IMR-90 (cell line): ENCODE data around the gene AKT1S1. TPM values are rescaled to one million over a fixed set of nuclear protein-coding genes. Genes with fewer than 3 reads are reported as not detected.
A peak's percentile ranks its signal among the peaks of the same experiment; 100 is the strongest.

Experiments used
- ATAC-seq: fragments of 200-7000 bp; cut with Tn5 transposase; 2 replicates; pipeline ENCODE4 v1.9.1; 2020; ENCODE audit warnings: low read depth, mild to moderate bottlenecking, moderate library complexity
- BruUV-seq: library from RNA; stranded (reverse); fragments of 400-500 nt; replicated peaks from 2 replicates; lab custom pipeline; 2021; lab: Mats Ljungman, UMichigan
- CTCF ChIA-PET: fragments of 300-600 bp; formaldehyde crosslinking; extraction: SDS; loops from one replicate; lab custom pipeline; 2021; ENCODE audit warnings: antibody characterized with exemption; lab: Yijun Ruan, JAX
- POLR2A ChIA-PET: fragments of 300-600 bp; sonication (Branson Sonifier 250); formaldehyde crosslinking; loops from one replicate; lab custom pipeline; 2022; ENCODE audit warnings: antibody characterized with exemption; ENCODE audit not compliant: unreplicated experiment; lab: Charles Lee
- DNase-seq: peaks from one replicate; pipeline ENCODE4 v3.0.0; 2013
- H2AFZ ChIP-seq: replicated peaks from 2 replicates; pipeline ENCODE3; 2013; ENCODE audit warnings: low read length, mild to moderate bottlenecking; ENCODE audit not compliant: poor library complexity
- H2AK5ac ChIP-seq: 2 replicates; pipeline ENCODE4 v1.6.1; 2013; ENCODE audit warnings: low read depth, low read length, inconsistent platforms
- H2AK9ac ChIP-seq: replicated peaks from 2 replicates; pipeline ENCODE3; 2013; ENCODE audit warnings: mild to moderate bottlenecking, low read depth, low read length, moderate library complexity; ENCODE audit not compliant: poor library complexity
- H2BK120ac ChIP-seq: 2 replicates; pipeline ENCODE4 v1.6.1; 2013; ENCODE audit warnings: low read depth, low read length, inconsistent platforms
- H2BK15ac ChIP-seq: 3 replicates; pipeline ENCODE4 v1.6.1; 2013; ENCODE audit warnings: low read depth, low read length, inconsistent platforms
- H2BK20ac ChIP-seq: 2 replicates; pipeline ENCODE4 v1.6.1; 2013; ENCODE audit warnings: low read depth, mild to moderate bottlenecking, inconsistent platforms, low read length, moderate library complexity
- H2BK5ac ChIP-seq: 2 replicates; pipeline ENCODE4 v1.6.1; 2013; ENCODE audit warnings: mild to moderate bottlenecking, low read depth, low read length, inconsistent platforms; ENCODE audit not compliant: poor library complexity, severe bottlenecking
- H3K14ac ChIP-seq: replicated peaks from 2 replicates; pipeline ENCODE4 v1.6.1; 2013; ENCODE audit warnings: low read depth, low read length, inconsistent platforms
- H3K18ac ChIP-seq: 2 replicates; pipeline ENCODE4 v1.6.1; 2013; ENCODE audit warnings: low read depth, low read length, control low read depth
- H3K23ac ChIP-seq: 2 replicates; pipeline ENCODE4 v1.6.1; 2013; ENCODE audit warnings: low read depth, low read length, inconsistent platforms
- H3K27ac ChIP-seq: 2 replicates; pipeline ENCODE4 v1.5.1; 2013; ENCODE audit warnings: mild to moderate bottlenecking, control low read depth, low read length; ENCODE audit not compliant: insufficient read depth
- H3K27me3 ChIP-seq: 2 replicates; pipeline ENCODE4 v1.6.1; 2013; ENCODE audit warnings: low read length; ENCODE audit not compliant: control insufficient read depth, insufficient read depth
- H3K36me3 ChIP-seq: 2 replicates; pipeline ENCODE4 v1.6.1; 2013; ENCODE audit warnings: low read length, mixed read lengths; ENCODE audit not compliant: control insufficient read depth, insufficient read depth
- H3K4ac ChIP-seq: 2 replicates; pipeline ENCODE4 v1.6.1; 2013; ENCODE audit warnings: low read depth, low read length, inconsistent platforms
- H3K4me1 ChIP-seq: 2 replicates; pipeline ENCODE4 v1.6.1; 2013; ENCODE audit warnings: low read length, mixed read lengths; ENCODE audit not compliant: control insufficient read depth, insufficient read depth
- H3K4me2 ChIP-seq: 2 replicates; pipeline ENCODE4 v1.6.1; 2013; ENCODE audit warnings: low read depth, mild to moderate bottlenecking, control low read depth, low read length, moderate library complexity
- H3K4me3 ChIP-seq: 2 replicates; pipeline ENCODE4 v1.5.1; 2013; ENCODE audit warnings: low read depth, mild to moderate bottlenecking, control low read depth, low read length, moderate library complexity; ENCODE audit not compliant: insufficient read depth
- H3K56ac ChIP-seq: 2 replicates; pipeline ENCODE4 v1.6.1; 2013; ENCODE audit warnings: low read length, inconsistent platforms; ENCODE audit not compliant: insufficient read depth; ENCODE audit errors: extremely low read depth
- H3K79me1 ChIP-seq, 2 experiments: 2 replicates each; pipeline ENCODE4 v1.6.1; 2013; ENCODE audit warnings: low read length in 2 of 2, inconsistent platforms in 1 of 2, low read depth in 1 of 2
- H3K9ac ChIP-seq: 2 replicates; pipeline ENCODE4 v1.6.1; 2013; ENCODE audit warnings: low read depth, low read length, control low read depth
- H3K9me1 ChIP-seq: 2 replicates; pipeline ENCODE4 v1.6.1; 2013; ENCODE audit warnings: low read length, inconsistent platforms; ENCODE audit not compliant: insufficient read depth
- H3K9me3 ChIP-seq: 2 replicates; pipeline ENCODE4 v1.6.1; 2013; ENCODE audit warnings: low read length; ENCODE audit not compliant: control insufficient read depth, insufficient read depth
- H4K20me1 ChIP-seq: 2 replicates; pipeline ENCODE4 v1.6.1; 2013; ENCODE audit warnings: low read length, inconsistent platforms; ENCODE audit not compliant: insufficient read depth
- H4K5ac ChIP-seq: 2 replicates; pipeline ENCODE4 v1.6.1; 2013; ENCODE audit warnings: mild to moderate bottlenecking, low read depth, low read length, control low read depth
- H4K8ac ChIP-seq, 2 experiments: 2 replicates each; pipeline ENCODE4 v1.6.1; 2013; ENCODE audit warnings: low read depth in 2 of 2, low read length in 2 of 2, control low read depth in 1 of 2, inconsistent platforms in 1 of 2
- H4K91ac ChIP-seq: 2 replicates; pipeline ENCODE4 v1.6.1; 2013; ENCODE audit warnings: low read depth, low read length, inconsistent platforms; ENCODE audit not compliant: insufficient read depth
- BHLHE40 ChIP-seq: fragments of 150-350 bp; IDR thresholded peaks from 2 replicates; pipeline ENCODE4 v1.6.1; 2016; ENCODE audit warnings: mild to moderate bottlenecking, low read depth, low read length
- CEBPB ChIP-seq: IDR thresholded peaks from 2 replicates; pipeline ENCODE4 v1.6.1; 2012; ENCODE audit warnings: low read depth, low read length, improper control_type of control experiment
- CHD1 ChIP-seq: IDR thresholded peaks from 2 replicates; pipeline ENCODE4 v1.6.1; 2012; ENCODE audit warnings: low read depth, low read length, improper control_type of control experiment
- FOS ChIP-seq: fragments of 150-350 bp; IDR thresholded peaks from 2 replicates; pipeline ENCODE4 v1.6.1; 2016; ENCODE audit warnings: low read depth, low read length
- MAFK ChIP-seq: IDR thresholded peaks from 2 replicates; pipeline ENCODE4 v1.6.1; 2012; ENCODE audit warnings: low read depth, low read length, improper control_type of control experiment
- MAZ ChIP-seq: IDR thresholded peaks from 2 replicates; pipeline ENCODE4 v1.6.1; 2012; ENCODE audit warnings: low read depth, mild to moderate bottlenecking, low read length, improper control_type of control experiment, moderate library complexity, borderline replicate concordance
- MXI1 ChIP-seq: IDR thresholded peaks from 2 replicates; pipeline ENCODE4 v1.6.1; 2012; ENCODE audit warnings: low read depth, mild to moderate bottlenecking, low read length, moderate library complexity, borderline replicate concordance
- NFE2L2 ChIP-seq: fragments of 150-350 bp; IDR thresholded peaks from 2 replicates; pipeline ENCODE4 v1.6.1; 2016; ENCODE audit warnings: low read depth, mild to moderate bottlenecking, low read length
- POLR2A ChIP-seq: IDR thresholded peaks from 2 replicates; pipeline ENCODE4 v1.6.1; 2012; ENCODE audit warnings: mild to moderate bottlenecking, low read depth, low read length
- RAD21 ChIP-seq: IDR thresholded peaks from 2 replicates; pipeline ENCODE4 v1.6.1; 2012; ENCODE audit warnings: low read length, improper control_type of control experiment
- RCOR1 ChIP-seq: IDR thresholded peaks from 2 replicates; pipeline ENCODE4 v1.6.1; 2012; ENCODE audit warnings: mild to moderate bottlenecking, low read length, improper control_type of control experiment; ENCODE audit not compliant: insufficient replicate concordance
- RFX5 ChIP-seq: IDR thresholded peaks from 2 replicates; pipeline ENCODE4 v1.8.0; 2012; ENCODE audit warnings: low read depth, mild to moderate bottlenecking, low read length, moderate library complexity
- SMC3 ChIP-seq: fragments of 150-350 bp; IDR thresholded peaks from 2 replicates; pipeline ENCODE4 v1.6.1; 2016; ENCODE audit warnings: low read depth, mild to moderate bottlenecking, antibody characterized with exemption, low read length, moderate library complexity
- WGBS, 2 experiments: methylation state at CpG; one replicate each; pipeline versions ENCODE4 v1.1.5 to v1.1.7; 2013; ENCODE audit warnings: missing lambda C conversion rate in 2 of 2; ENCODE audit not compliant: insufficient read length in 1 of 2; ENCODE audit errors: extremely low coverage in 2 of 2; 5-methylcytosine and 5-hydroxymethylcytosine counted together
- dilution Hi-C: fragments of 300-500 bp; cut with HindIII; formaldehyde crosslinking; loops from one replicate; pipeline ENCODE4 v1.14.3; 2018; ENCODE audit warnings: low sequenced_read_pairs; ENCODE audit not compliant: unreplicated experiment
- in situ Hi-C: fragments of 300-500 bp; cut with MboI; formaldehyde crosslinking; loops from 3 replicates; pipeline ENCODE4 v1.14.3; 2019; ENCODE audit warnings: low sequenced_read_pairs, inconsistent platforms, mixed read lengths
- intact Hi-C: fragments of 100-400 bp; cut with micrococcal nuclease; formaldehyde crosslinking; loops from 2 replicates; pipeline ENCODE4 v1.10.0; 2022
- polyA plus RNA-seq, 3 experiments: library from polyadenylated mRNA; depleted of rRNA; stranded (reverse); fragments of >200 nt; gene quantifications; 2 replicates each; pipeline ENCODE4 v1.2.3, GENCODE V29; 2012; ENCODE audit warnings: low replicate concordance in 1 of 3
- total RNA-seq: library from RNA; depleted of rRNA; stranded (reverse); fragments of >200 nt; gene quantifications from 2 replicates; pipeline ENCODE4 v1.2.3, GENCODE V29; 2012
- TF ChIP-seq, protein P1 (sequence below): fragments of 150-350 bp; IDR thresholded peaks from 2 replicates; pipeline ENCODE4 v1.6.1; 2017; ENCODE audit warnings: mild to moderate bottlenecking, antibody characterized with exemption, low read length, low read depth
- TF ChIP-seq, protein P2 (sequence below): conservative IDR thresholded peaks from 2 replicates; pipeline ENCODE4 v1.5.1; 2012; ENCODE audit warnings: mild to moderate bottlenecking, low read depth, low read length, improper control_type of control experiment
- TF ChIP-seq, protein P3 (sequence below): fragments of 150-350 bp; IDR thresholded peaks from 2 replicates; pipeline ENCODE4 v1.6.1; 2016; ENCODE audit warnings: low read depth, mild to moderate bottlenecking, low read length, moderate library complexity, borderline replicate concordance

AKT1S1 gene
- total and polyA plus RNA-seq, 2 of the 4 experiments (the other 2 are of a cell fraction) = 3.6 to 54.4 TPM

DNA sequence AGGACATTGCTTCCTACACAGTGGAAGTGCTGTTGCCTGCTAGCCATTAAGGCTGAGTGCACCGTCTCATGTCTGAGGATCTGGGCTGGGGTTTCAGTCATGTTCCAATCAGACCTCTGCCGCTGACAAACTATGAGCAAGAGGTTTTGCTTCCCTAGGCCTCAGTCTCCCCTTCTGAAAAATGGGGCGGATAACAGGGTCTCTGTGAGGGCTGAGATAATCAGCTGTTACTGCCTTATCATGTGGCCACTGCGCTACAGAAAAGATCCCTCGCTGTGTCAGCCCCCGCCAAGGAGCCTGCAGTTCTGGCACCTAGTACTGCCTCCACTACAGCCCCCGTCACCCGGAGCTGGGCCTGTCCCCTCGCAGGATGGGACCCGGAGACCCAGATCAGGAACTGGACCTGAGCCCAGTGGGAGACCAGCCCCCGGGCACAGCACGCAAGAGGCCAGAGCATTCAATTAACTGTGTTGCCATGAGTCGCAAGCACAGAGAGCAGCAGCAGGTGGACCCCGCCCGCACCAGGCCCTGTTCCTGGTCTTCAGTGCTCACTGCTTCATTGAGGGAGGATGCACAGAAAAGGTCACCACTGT, 6.8 kb downstream of the AKT1S1 start:
- peak overlapping the region; percentile 17; the same call in 1 of the 2 replicates for H3K18ac ChIP-seq
- BruUV-seq = no TSS peak

More for the DNA sequence above, 6.8 kb downstream of the AKT1S1 start:
- H4K5ac ChIP-seq = peak overlapping the region; percentile 99
- peaks cover 8% of the 10 kb centered on the region for H3K4me1 ChIP-seq
- H3K9me3 ChIP-seq = no peaks in the 10 kb centered on the region
- peak overlapping the region; percentile 94 for H3K23ac ChIP-seq
- no peak overlapping the region for H2BK20ac ChIP-seq
- no peak overlapping the region; the same call in 2 of the 3 replicates for H2BK15ac ChIP-seq
- peaks cover 12% of the 10 kb centered on the region for H3K9me1 ChIP-seq
- H2AK5ac ChIP-seq = peak overlapping the region; percentile 100
- H3K9ac ChIP-seq = peak overlapping the region; percentile 66
- TF ChIP-seq, protein P1, sequence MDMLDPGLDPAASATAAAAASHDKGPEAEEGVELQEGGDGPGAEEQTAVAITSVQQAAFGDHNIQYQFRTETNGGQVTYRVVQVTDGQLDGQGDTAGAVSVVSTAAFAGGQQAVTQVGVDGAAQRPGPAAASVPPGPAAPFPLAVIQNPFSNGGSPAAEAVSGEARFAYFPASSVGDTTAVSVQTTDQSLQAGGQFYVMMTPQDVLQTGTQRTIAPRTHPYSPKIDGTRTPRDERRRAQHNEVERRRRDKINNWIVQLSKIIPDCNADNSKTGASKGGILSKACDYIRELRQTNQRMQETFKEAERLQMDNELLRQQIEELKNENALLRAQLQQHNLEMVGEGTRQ = no peak
- TF ChIP-seq CEBPB (no peak), CHD1 (no peak), MAFK (no peak), NFE2L2 (no peak), RAD21 (no peak), MAZ (no peak), BHLHE40 (no peak), FOS (no peak), POLR2A (no peak), RCOR1 (no peak), MXI1 (no peak), RFX5 (no peak), SMC3 (no peak)
- TF ChIP-seq, protein P2, sequence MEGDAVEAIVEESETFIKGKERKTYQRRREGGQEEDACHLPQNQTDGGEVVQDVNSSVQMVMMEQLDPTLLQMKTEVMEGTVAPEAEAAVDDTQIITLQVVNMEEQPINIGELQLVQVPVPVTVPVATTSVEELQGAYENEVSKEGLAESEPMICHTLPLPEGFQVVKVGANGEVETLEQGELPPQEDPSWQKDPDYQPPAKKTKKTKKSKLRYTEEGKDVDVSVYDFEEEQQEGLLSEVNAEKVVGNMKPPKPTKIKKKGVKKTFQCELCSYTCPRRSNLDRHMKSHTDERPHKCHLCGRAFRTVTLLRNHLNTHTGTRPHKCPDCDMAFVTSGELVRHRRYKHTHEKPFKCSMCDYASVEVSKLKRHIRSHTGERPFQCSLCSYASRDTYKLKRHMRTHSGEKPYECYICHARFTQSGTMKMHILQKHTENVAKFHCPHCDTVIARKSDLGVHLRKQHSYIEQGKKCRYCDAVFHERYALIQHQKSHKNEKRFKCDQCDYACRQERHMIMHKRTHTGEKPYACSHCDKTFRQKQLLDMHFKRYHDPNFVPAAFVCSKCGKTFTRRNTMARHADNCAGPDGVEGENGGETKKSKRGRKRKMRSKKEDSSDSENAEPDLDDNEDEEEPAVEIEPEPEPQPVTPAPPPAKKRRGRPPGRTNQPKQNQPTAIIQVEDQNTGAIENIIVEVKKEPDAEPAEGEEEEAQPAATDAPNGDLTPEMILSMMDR = no peak
- TF ChIP-seq, protein P3, sequence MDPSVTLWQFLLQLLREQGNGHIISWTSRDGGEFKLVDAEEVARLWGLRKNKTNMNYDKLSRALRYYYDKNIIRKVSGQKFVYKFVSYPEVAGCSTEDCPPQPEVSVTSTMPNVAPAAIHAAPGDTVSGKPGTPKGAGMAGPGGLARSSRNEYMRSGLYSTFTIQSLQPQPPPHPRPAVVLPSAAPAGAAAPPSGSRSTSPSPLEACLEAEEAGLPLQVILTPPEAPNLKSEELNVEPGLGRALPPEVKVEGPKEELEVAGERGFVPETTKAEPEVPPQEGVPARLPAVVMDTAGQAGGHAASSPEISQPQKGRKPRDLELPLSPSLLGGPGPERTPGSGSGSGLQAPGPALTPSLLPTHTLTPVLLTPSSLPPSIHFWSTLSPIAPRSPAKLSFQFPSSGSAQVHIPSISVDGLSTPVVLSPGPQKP = no peak
- no peaks in the 10 kb centered on the region for H4K20me1 ChIP-seq
- H3K4me2 ChIP-seq = peak overlapping the region; percentile 94
- H3K79me1 ChIP-seq = peaks cover 15 to 60% of the 10 kb centered on the region in 2 experiments
- POLR2A ChIA-PET = no interaction called here
- peak overlapping the region; percentile 94 for H2AK9ac ChIP-seq
- no peak for DNase-seq
- H3K27ac ChIP-seq = peak overlapping the region; percentile 74
- dilution Hi-C loops (no loop called here), intact Hi-C loops (no loop called here), in situ Hi-C loops (no loop called here)
- no peak for ATAC-seq
- H3K56ac ChIP-seq = peak overlapping the region; percentile 14; the same call in 1 of the 2 replicates
- peak overlapping the region; percentile 99 for H3K4ac ChIP-seq
- peak overlapping the region; percentile 64 for H2BK120ac ChIP-seq
- 77% methylated on average over 6 of the region's 15 CpGs; no CpG with 5 or more reads in 1 of the 2 experiments for WGBS, 2 experiments
- H3K4me3 ChIP-seq = peak overlapping the region; percentile 43
- CTCF ChIA-PET = no interaction called here
- H4K91ac ChIP-seq = peak overlapping the region; percentile 72
- H2BK5ac ChIP-seq = peak overlapping the region; percentile 74
- peak overlapping the region; percentile 87 for H2AFZ ChIP-seq
- H3K27me3 ChIP-seq = no peaks in the 10 kb centered on the region
- peak overlapping the region; percentile 84 to 98 for H4K8ac ChIP-seq
- H3K14ac ChIP-seq = peak overlapping the region; percentile 98
- peaks cover 7% of the 10 kb centered on the region; the same call in 1 of the 2 replicates for H3K36me3 ChIP-seq
